C4-2B (cell line): ENCODE data around the gene TNFRSF18.

Experiments
- H3K27ac ChIP-seq: fragments of 450-650 bp; 2 replicates; pipeline ENCODE4 v1.5.1; 2017
- CTCF ChIP-seq: fragments of 450-650 bp; conservative IDR thresholded peaks from 2 replicates; pipeline ENCODE4 v1.5.1; 2017; ENCODE audit warnings: mild to moderate bottlenecking
- ZFX ChIP-seq: fragments of 450-650 bp; IDR thresholded peaks from 2 replicates; pipeline ENCODE4 v1.6.1; 2017

TNFRSF18 gene

DNA sequence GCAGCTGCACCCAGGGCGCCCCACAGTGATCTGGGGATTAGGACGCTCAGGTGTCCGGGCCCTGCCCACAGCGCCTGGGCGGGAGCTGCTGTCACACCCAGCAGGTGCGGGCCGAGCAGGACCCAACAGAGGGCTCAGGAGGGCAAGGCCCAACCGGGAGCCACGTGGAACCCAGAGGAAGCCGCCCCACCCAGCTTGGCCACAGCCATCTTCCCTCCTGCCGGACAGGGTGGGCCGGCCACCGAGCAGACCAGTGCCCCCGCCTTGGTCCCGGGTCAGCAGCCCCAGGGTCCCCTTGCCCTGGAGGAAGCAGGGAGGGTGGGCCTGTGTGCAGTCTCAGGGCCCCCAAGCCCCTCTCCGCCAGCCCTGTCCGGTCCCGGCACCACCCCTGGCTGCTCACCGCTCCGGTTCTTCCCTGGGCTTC lies 39.0 kb downstream of the TNFRSF18 start:
- no peak for TF ChIP-seq ZFX
- no peak for TF ChIP-seq CTCF
- no peak overlapping the region for H3K27ac ChIP-seq

DNA sequence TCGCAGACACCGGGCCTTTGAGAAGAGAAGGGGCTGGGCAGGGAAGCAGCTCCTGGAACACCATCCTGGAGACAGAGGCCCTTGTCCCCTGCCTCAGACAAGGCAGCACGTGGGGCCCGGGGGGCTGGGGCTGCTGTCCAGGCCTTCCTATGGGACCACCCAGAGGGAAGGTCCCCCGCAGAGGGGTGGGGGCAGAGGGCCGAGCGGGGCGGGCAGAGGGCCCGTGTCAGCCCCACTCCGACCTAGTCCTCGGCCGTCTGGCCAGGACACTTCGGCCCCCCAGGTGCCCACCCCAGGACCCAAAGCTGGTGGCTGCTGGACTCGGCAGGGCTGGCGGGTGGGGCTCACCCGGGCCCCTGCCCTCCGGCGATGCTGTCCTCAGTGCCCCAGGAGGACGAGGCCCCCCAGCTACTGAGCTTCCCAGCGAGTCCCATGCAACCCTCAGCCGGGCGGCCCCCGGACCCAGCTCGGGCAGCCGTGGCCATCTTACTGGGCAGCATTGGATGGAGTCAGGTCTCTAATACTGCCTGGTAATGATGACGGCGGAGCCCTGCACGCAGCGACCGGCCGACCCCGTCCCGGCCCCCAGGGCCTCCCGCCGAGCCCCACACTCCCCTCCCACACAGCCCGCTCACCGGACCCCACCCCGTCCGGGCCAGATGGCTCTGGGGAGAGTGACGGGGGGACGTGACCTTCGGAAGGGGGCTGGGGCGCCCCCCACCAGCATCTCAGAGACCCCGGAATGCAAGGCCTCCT lies 39.6 kb downstream of the TNFRSF18 start:
- H3K27ac ChIP-seq = no peak overlapping the region
- TF ChIP-seq CTCF (no peak), ZFX (no peak)

- peak overlapping the region; percentile 100 for H3K27ac ChIP-seq
- TF ChIP-seq CTCF (no peak), ZFX (no peak)
Observed at GRCh38 chr1:1165900-1166421, 40.4 kb downstream of the TNFRSF18 start.

DNA sequence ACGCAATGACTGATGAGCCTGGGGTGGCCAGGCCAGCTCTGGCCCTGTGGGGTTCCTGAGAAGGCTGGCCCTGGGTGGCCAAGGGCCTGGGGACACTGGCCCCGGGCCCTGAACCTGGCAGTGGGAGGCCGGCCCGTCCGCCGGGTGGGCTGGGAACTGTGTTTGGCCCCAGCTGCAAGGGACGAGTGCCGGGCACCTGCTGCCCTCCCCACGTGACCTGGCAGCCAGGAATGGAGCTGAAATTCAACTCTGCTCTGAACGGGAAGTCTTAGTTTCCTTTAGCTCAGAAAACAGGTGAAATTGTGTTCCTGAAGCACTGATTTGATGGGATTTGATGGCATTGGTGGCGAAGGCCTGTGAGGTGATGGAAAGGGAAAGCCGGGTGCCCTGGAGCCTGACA lies 40.9 kb downstream of the TNFRSF18 start:
- H3K27ac ChIP-seq = peak overlapping the region; percentile 100
- TF ChIP-seq CTCF (no peak), ZFX (no peak)

DNA sequence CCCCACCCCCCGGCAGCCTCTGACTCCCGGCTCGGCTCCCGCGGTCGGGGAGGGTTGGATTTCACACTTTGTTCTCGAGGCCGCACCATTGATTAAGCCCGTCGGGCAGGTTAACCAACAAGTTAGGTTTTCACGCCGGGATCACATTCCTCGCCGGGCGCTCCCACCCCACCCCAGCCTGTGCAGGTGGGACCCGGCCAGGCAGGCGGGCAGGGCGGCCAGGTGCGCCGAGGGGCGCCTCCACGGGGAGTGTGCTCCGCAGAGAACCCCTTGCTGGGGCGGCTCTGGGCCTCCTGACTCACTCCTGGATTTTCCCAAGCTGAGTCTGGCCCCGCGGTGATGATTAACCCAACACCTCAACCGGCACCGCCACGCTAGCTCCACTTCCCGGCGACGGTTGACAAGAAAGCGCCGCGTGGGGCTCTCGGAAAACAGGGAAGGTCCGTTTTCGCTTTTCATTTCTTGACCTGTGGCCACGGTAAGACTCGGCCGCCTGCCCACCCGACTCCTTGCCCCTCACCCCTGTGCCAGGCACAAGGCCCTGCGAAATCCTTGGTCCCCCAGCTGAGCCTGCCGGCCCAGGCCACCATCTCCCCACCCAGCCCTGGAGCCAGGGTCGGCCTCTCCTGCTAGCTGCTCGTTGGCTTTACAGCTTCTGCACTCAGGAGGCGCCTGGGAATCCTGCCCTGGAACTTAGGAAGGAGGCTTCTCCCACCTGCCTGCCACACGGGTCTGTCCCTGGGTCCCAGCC lies 41.5 kb downstream of the TNFRSF18 start:
- TF ChIP-seq CTCF = no peak
- peak; percentile 31; the same call in 1 of the 2 replicates for TF ChIP-seq ZFX
- peak overlapping the region; percentile 100 for H3K27ac ChIP-seq

- TF ChIP-seq ZFX = no peak
- TF ChIP-seq CTCF = no peak
- H3K27ac ChIP-seq = peak overlapping the region; percentile 100
Observed at GRCh38 chr1:1164361-1164700, 42.1 kb downstream of the TNFRSF18 start.

DNA sequence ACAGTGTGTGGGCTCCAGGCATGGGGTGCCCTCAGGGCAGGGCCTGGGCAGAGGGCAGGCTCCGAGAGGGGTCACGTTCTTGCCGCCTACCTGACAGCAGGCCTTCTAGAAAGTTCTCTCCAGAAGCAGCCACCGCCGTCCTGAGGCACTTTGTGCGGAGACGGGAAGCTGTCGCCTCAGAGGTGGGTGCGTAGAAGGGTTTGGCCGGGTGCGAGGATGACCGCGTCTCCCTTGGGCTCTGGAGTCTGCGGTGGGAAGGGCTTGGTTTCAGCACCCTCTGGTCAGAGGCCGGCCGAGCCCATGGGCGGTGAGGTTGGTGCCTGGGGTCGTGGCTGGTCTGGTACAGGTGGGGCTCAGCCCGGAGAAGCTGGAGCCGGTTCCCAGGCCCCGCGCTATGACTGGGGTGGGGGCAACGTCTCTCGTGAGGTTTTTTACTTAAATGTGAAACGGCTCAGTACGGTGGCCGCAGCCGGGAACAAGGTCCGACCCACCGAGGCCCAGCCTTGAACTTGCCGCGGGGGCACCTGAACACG lies 42.8 kb downstream of the TNFRSF18 start:
- no peak for TF ChIP-seq CTCF
- TF ChIP-seq ZFX = no peak
- H3K27ac ChIP-seq = peak overlapping the region; percentile 100
